Loucy (cell line): ENCODE results near the gene POLE4.

ENCODE experiments used
- H2AFZ ChIP-seq: fragments of 200-600 bp; sonication (generic); 2 replicates; pipeline ENCODE4 v1.6.0; 2016; ENCODE audit warnings: antibody characterized with exemption, mild to moderate bottlenecking, low read length, moderate library complexity
- H3F3A ChIP-seq: fragments of 200-600 bp; 2 replicates; pipeline ENCODE4 v1.6.0; 2016; ENCODE audit warnings: antibody characterized with exemption, low read depth, mild to moderate bottlenecking
- H3K27me3 ChIP-seq: fragments of 200-600 bp; sonication (generic); 2 replicates; pipeline ENCODE4 v1.6.1; 2014; ENCODE audit warnings: low read length, mild to moderate bottlenecking; ENCODE audit not compliant: insufficient read depth, poor library complexity, severe bottlenecking
- H3K36me3 ChIP-seq: fragments of 200-600 bp; sonication (generic); 2 replicates; pipeline ENCODE4 v1.6.1; 2016; ENCODE audit warnings: low read length; ENCODE audit not compliant: insufficient read depth
- H3K4me1 ChIP-seq: fragments of 200-600 bp; sonication (generic); 2 replicates; pipeline ENCODE4 v1.5.1; 2014; ENCODE audit warnings: low read length, mild to moderate bottlenecking; ENCODE audit not compliant: insufficient read depth, poor library complexity, severe bottlenecking
- H3K4me2 ChIP-seq: fragments of 200-600 bp; sonication (generic); 2 replicates; pipeline ENCODE4 v1.6.0; 2014; ENCODE audit warnings: antibody characterized with exemption, low read length, low read depth, mild to moderate bottlenecking; ENCODE audit not compliant: poor library complexity, severe bottlenecking
- H3K4me3 ChIP-seq: fragments of 200-600 bp; sonication (generic); 2 replicates; pipeline ENCODE4 v1.5.1; 2014; ENCODE audit warnings: low read length, mild to moderate bottlenecking, mixed read lengths; ENCODE audit not compliant: poor library complexity, severe bottlenecking
- H3K79me2 ChIP-seq: fragments of 200-600 bp; sonication (generic); 2 replicates; pipeline ENCODE4 v1.6.1; 2014; ENCODE audit warnings: low read length; ENCODE audit not compliant: insufficient read depth
- H3K9ac ChIP-seq: fragments of 200-600 bp; sonication (generic); 2 replicates; pipeline ENCODE4 v1.6.0; 2014; ENCODE audit warnings: mild to moderate bottlenecking, low read depth, low read length, moderate library complexity; ENCODE audit not compliant: poor library complexity, severe bottlenecking
- H3K9me2 ChIP-seq: fragments of 200-600 bp; sonication (generic); replicated peaks from 2 replicates; pipeline ENCODE4 v1.6.1; 2016; ENCODE audit warnings: low read depth, low read length, mixed read lengths
- H3K9me3 ChIP-seq: fragments of 200-600 bp; sonication (generic); 2 replicates; pipeline ENCODE4 v1.6.1; 2014; ENCODE audit warnings: mild to moderate bottlenecking, antibody characterized with exemption, low read length, low read depth; ENCODE audit not compliant: insufficient read depth
- H4K20me1 ChIP-seq: fragments of 200-600 bp; sonication (generic); 2 replicates; pipeline ENCODE4 v1.6.0; 2014; ENCODE audit warnings: antibody characterized with exemption, low read length, mild to moderate bottlenecking; ENCODE audit not compliant: insufficient read depth, poor library complexity, severe bottlenecking
- EZH2phosphoT487 ChIP-seq: fragments of 200-600 bp; IDR thresholded peaks from 2 replicates; pipeline ENCODE4 v1.6.1; 2018; ENCODE audit warnings: antibody characterized with exemption, mild to moderate bottlenecking, moderate library complexity, borderline replicate concordance
- TF ChIP-seq, protein P1 (sequence below): fragments of 200-600 bp; sonication (generic); conservative IDR thresholded peaks from 2 replicates; pipeline ENCODE4 v1.5.1; 2014; ENCODE audit warnings: mild to moderate bottlenecking, antibody characterized with exemption, low read length

The POLE4 gene

DNA sequence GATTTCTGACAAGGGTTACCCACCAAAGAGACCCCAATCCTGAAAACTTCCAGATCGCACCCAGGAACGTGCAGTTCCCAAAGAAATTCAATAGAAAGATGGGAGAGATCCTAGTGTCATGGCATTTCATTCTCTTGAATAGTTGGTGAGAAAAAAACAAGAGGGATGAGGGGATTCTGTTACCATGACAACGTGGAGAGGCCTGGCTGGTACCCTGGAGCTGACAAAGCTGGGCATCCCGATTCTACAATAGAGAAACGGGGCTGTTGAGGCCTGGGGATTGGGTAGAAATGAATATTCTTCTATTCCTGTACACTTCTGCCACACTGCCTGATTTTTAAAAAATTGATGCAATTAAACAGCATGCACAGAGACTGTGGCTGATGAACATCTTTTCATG lies 41.0 kb downstream of the POLE4 start:
- H4K20me1 ChIP-seq = no peaks in the 10 kb centered on the region
- H2AFZ ChIP-seq = no peak overlapping the region
- H3K9me2 ChIP-seq = no peaks in the 10 kb centered on the region
- H3K9ac ChIP-seq = no peak overlapping the region
- no peaks in the 10 kb centered on the region for H3K79me2 ChIP-seq
- no peak overlapping the region for H3K4me2 ChIP-seq
- H3K36me3 ChIP-seq = no peaks in the 10 kb centered on the region
- no peak overlapping the region for H3K4me3 ChIP-seq
- H3F3A ChIP-seq = no peaks in the 10 kb centered on the region
- no peaks in the 10 kb centered on the region for H3K4me1 ChIP-seq
- H3K9me3 ChIP-seq = no peaks in the 10 kb centered on the region
- no peaks in the 10 kb centered on the region for H3K27me3 ChIP-seq
- no peak for TF ChIP-seq EZH2phosphoT487
- TF ChIP-seq, protein P1, sequence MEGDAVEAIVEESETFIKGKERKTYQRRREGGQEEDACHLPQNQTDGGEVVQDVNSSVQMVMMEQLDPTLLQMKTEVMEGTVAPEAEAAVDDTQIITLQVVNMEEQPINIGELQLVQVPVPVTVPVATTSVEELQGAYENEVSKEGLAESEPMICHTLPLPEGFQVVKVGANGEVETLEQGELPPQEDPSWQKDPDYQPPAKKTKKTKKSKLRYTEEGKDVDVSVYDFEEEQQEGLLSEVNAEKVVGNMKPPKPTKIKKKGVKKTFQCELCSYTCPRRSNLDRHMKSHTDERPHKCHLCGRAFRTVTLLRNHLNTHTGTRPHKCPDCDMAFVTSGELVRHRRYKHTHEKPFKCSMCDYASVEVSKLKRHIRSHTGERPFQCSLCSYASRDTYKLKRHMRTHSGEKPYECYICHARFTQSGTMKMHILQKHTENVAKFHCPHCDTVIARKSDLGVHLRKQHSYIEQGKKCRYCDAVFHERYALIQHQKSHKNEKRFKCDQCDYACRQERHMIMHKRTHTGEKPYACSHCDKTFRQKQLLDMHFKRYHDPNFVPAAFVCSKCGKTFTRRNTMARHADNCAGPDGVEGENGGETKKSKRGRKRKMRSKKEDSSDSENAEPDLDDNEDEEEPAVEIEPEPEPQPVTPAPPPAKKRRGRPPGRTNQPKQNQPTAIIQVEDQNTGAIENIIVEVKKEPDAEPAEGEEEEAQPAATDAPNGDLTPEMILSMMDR = no peak

DNA sequence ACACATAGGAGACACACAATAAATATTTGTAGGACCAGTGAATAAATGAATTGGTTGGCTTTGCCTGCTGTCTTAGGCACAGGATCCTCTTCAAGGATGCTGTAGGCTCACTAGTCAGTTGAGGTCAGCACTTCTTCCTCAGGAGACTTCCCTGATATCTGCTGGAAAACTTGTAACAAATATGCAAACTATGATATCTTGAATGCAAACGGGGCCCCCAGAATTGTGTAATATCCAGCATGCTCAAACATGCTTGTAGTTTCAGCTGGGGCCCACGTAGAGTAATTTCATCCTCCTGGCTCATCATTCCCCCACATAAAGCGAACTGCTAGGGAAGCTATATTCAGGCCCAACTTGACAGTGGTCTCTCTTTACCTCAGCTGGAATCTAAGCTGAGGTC lies 43.6 kb downstream of the POLE4 start:
- no peak overlapping the region for H3K9ac ChIP-seq
- no peaks in the 10 kb centered on the region for H3K9me2 ChIP-seq
- no peaks in the 10 kb centered on the region for H3F3A ChIP-seq
- H3K4me2 ChIP-seq = no peak overlapping the region
- no peaks in the 10 kb centered on the region for H3K27me3 ChIP-seq
- TF ChIP-seq, protein P1 = no peak
- no peak for TF ChIP-seq EZH2phosphoT487
- H3K79me2 ChIP-seq = no peaks in the 10 kb centered on the region
- no peaks in the 10 kb centered on the region for H4K20me1 ChIP-seq
- H3K4me3 ChIP-seq = no peak overlapping the region
- no peaks in the 10 kb centered on the region for H3K36me3 ChIP-seq
- H2AFZ ChIP-seq = no peak overlapping the region
- H3K4me1 ChIP-seq = no peaks in the 10 kb centered on the region
- H3K9me3 ChIP-seq = no peaks in the 10 kb centered on the region

DNA sequence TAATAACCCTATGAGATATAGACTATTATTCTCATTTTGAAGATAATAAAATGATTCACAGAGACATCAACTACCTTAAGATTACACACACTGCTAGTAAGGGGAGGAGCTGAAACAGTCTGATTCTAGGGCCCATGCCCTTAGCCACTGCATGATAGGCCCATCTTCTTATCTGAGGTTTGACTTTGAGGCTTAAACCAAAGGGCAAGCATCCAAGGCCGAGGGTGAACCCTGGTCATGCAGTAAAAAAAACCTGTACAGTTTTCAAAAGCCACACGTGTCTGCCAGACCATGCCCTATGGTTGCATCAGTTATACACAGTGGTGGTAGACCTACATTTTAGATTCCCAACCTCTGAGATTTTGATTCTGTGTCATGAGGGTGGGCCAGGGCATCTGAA lies 44.8 kb downstream of the POLE4 start:
- Histone ChIP-seq H3K27me3 (no peaks in the 10 kb centered on the region), H3K9ac (no peak overlapping the region), H3K36me3 (no peaks in the 10 kb centered on the region), H3K4me2 (no peak overlapping the region), H3K4me1 (no peaks in the 10 kb centered on the region), H3K79me2 (no peaks in the 10 kb centered on the region), H3K9me2 (no peaks in the 10 kb centered on the region), H2AFZ (no peak overlapping the region), H3K4me3 (no peak overlapping the region), H3F3A (no peaks in the 10 kb centered on the region), H4K20me1 (no peaks in the 10 kb centered on the region), H3K9me3 (no peaks in the 10 kb centered on the region)
- TF ChIP-seq EZH2phosphoT487 = no peak
- TF ChIP-seq, protein P1 = no peak
